Fibroblast of lung (primary cell): ENCODE results near the gene PDE12. TPM values are rescaled to one million over a fixed set of nuclear protein-coding genes. Genes with fewer than 3 reads are reported as not detected.

Experiments used
- DNase-seq, 2 donors: peaks; one replicate each; pipeline versions ENCODE4 v3.0.0 to v3.0.0-alpha.2; 2010; ENCODE audit warnings: low read depth in 2 of 2
- H2AFZ ChIP-seq: 2 replicates; pipeline ENCODE4 v1.5.1; 2012; ENCODE audit warnings: low read length, control low read depth, inconsistent platforms
- H3K27ac ChIP-seq: 2 replicates; pipeline ENCODE4 v1.5.1; 2011; ENCODE audit warnings: low read length, control low read depth; ENCODE audit not compliant: insufficient read depth
- H3K27me3 ChIP-seq: 2 replicates; pipeline ENCODE4 v1.5.1; 2011; ENCODE audit warnings: mild to moderate bottlenecking, low read length; ENCODE audit not compliant: control insufficient read depth, insufficient read depth
- H3K36me3 ChIP-seq: 2 replicates; pipeline ENCODE4 v1.5.1; 2011; ENCODE audit warnings: low read length; ENCODE audit not compliant: control insufficient read depth, insufficient read depth
- H3K4me1 ChIP-seq: 2 replicates; pipeline ENCODE4 v1.5.1; 2011; ENCODE audit warnings: low read length; ENCODE audit not compliant: control insufficient read depth, insufficient read depth; ENCODE audit errors: extremely low read depth
- H3K4me2 ChIP-seq: 2 replicates; pipeline ENCODE4 v1.5.1; 2011; ENCODE audit warnings: low read length, control low read depth; ENCODE audit not compliant: insufficient read depth; ENCODE audit errors: extremely low read depth
- H3K4me3 ChIP-seq, 4 experiments: fragments of 200-600 bp in 1 of 4; sonication (generic) in 1 of 4; replicated peaks in 1 of 4; 2 replicates each; pipeline ENCODE4 v1.5.1; 2011 to 2016; ENCODE audit warnings: low read length in 4 of 4, low read depth in 3 of 4, mild to moderate bottlenecking in 3 of 4, control low read depth in 2 of 4, inconsistent platforms in 1 of 4, mixed read lengths in 1 of 4; ENCODE audit not compliant: insufficient read depth in 1 of 4; ENCODE audit errors: control extremely low read depth in 1 of 4
- H3K79me2 ChIP-seq: 2 replicates; pipeline ENCODE4 v1.5.1; 2012; ENCODE audit warnings: mild to moderate bottlenecking, low read length, inconsistent platforms; ENCODE audit not compliant: control insufficient read depth, insufficient read depth
- H3K9ac ChIP-seq: 2 replicates; pipeline ENCODE4 v1.5.1; 2011; ENCODE audit warnings: mild to moderate bottlenecking, low read length, control low read depth; ENCODE audit not compliant: insufficient read depth
- H3K9me3 ChIP-seq: 2 replicates; pipeline ENCODE4 v1.5.1; 2012; ENCODE audit warnings: low read depth, low read length; ENCODE audit not compliant: control insufficient read depth, insufficient read depth
- H4K20me1 ChIP-seq: 2 replicates; pipeline ENCODE4 v1.5.1; 2011; ENCODE audit warnings: low read length; ENCODE audit not compliant: control insufficient read depth, insufficient read depth; ENCODE audit errors: extremely low read depth
- CTCF ChIP-seq, 2 donors: IDR thresholded peaks in 1 of 2; conservative IDR thresholded peaks in 1 of 2; 1 replicate in 1 of 2; 2 replicates in 1 of 2; pipeline ENCODE4 v1.5.1; 2011 to 2012; ENCODE audit warnings: low read length in 2 of 2, control low read depth in 1 of 2, inconsistent platforms in 1 of 2, low read depth in 1 of 2, mild to moderate bottlenecking in 1 of 2
- EZH2 ChIP-seq: IDR thresholded peaks from 2 replicates; pipeline ENCODE4 v1.5.1; 2012; ENCODE audit warnings: low read length, control low read depth, mild to moderate bottlenecking; ENCODE audit errors: missing control alignments
- polyA plus RNA-seq, 2 donors: library from polyadenylated mRNA; depleted of rRNA in 1 of 2; stranded (reverse) in 1 of 2; unstranded in 1 of 2; fragments of >200 nt; gene quantifications; 2 replicates each; pipeline ENCODE4 v1.2.1, GENCODE V29; 2011 to 2012; ENCODE audit warnings: missing spikeins in 1 of 2
- total RNA-seq: library from RNA; depleted of rRNA; stranded (reverse); fragments of >200 nt; gene quantifications from 2 replicates; pipeline ENCODE4 v1.2.1, GENCODE V29; 2014

Gene PDE12
- total and polyA plus RNA-seq, 2 donors (not counting 1 experiment from before 2014, with no cell fraction given) = 11.1 to 11.2 TPM

GRCh38 chr3:57544181-57545125 is 11.6 kb upstream of the PDE12 start, which contains the start of gene DNAH12:
Gene DNAH12, minus strand, starts transcription at chr3:57544344. Its CDS starts 1,474 bp downstream, at chr3:57542870.
- H3K4me1 ChIP-seq = no peaks in the 10 kb centered on the region
- H3K9me3 ChIP-seq = no peaks in the 10 kb centered on the region
- peak; percentile 33 to 58 for DNase-seq
- no peaks in the 10 kb centered on the region for H3K36me3 ChIP-seq
- H3K9ac ChIP-seq = no peak within 1 kb of the TSS
- TF ChIP-seq CTCF (conservative IDR thresholded peaks at IDR 0.05 in 1 of 2, IDR thresholded peaks at IDR 0.05 in 1 of 2; ENCODE audit: low read depth in 1 of 2, low read length in 2 of 2) = no peak
- no peak for TF ChIP-seq EZH2
- no peaks in the 10 kb centered on the region for H3K79me2 ChIP-seq
- peak within 1 kb of the TSS; percentile 11 for H2AFZ ChIP-seq
- no peaks in the 10 kb centered on the region for H4K20me1 ChIP-seq
- peak within 1 kb of the TSS; percentile 67 for H3K4me2 ChIP-seq
- no peak within 1 kb of the TSS for H3K27ac ChIP-seq
- no peaks in the 10 kb centered on the region for H3K27me3 ChIP-seq
- peak within 1 kb of the TSS; percentile 2 to 48 (median 37) for H3K4me3 ChIP-seq

GRCh38 chr3:57545636-57546268 is 10.3 kb upstream of the PDE12 start:
- H3K27me3 ChIP-seq = no peaks in the 10 kb centered on the region
- H2AFZ ChIP-seq = no peak overlapping the region
- no peak overlapping the region for H3K4me3 ChIP-seq
- no peak overlapping the region for H3K4me2 ChIP-seq
- H3K36me3 ChIP-seq = no peaks in the 10 kb centered on the region
- H3K79me2 ChIP-seq = no peaks in the 10 kb centered on the region
- H4K20me1 ChIP-seq = no peaks in the 10 kb centered on the region
- H3K9me3 ChIP-seq = no peaks in the 10 kb centered on the region
- no peak overlapping the region for H3K9ac ChIP-seq
- H3K4me1 ChIP-seq = no peaks in the 10 kb centered on the region
- peak in 1 of 2 donors; percentile 56 for DNase-seq
- no peak overlapping the region for H3K27ac ChIP-seq
- no peak for TF ChIP-seq EZH2
- no peak for TF ChIP-seq CTCF (conservative IDR thresholded peaks at IDR 0.05 in 1 of 2, IDR thresholded peaks at IDR 0.05 in 1 of 2; ENCODE audit: low read depth in 1 of 2, low read length in 2 of 2)

GRCh38 chr3:57546616-57547015 is 9.5 kb upstream of the PDE12 start:
- no peak for DNase-seq
- no peaks in the 10 kb centered on the region for H3K36me3 ChIP-seq
- H3K9ac ChIP-seq = no peak overlapping the region
- H2AFZ ChIP-seq = no peak overlapping the region
- H3K4me3 ChIP-seq = no peak overlapping the region
- H3K4me1 ChIP-seq = no peaks in the 10 kb centered on the region
- no peak overlapping the region for H3K27ac ChIP-seq
- no peaks in the 10 kb centered on the region for H4K20me1 ChIP-seq
- H3K4me2 ChIP-seq = no peak overlapping the region
- no peaks in the 10 kb centered on the region for H3K27me3 ChIP-seq
- no peaks in the 10 kb centered on the region for H3K9me3 ChIP-seq
- TF ChIP-seq CTCF (conservative IDR thresholded peaks at IDR 0.05 in 1 of 2, IDR thresholded peaks at IDR 0.05 in 1 of 2; ENCODE audit: low read depth in 1 of 2, low read length in 2 of 2) = no peak
- TF ChIP-seq EZH2 = no peak
- no peaks in the 10 kb centered on the region for H3K79me2 ChIP-seq
